Astrocyte (in vitro differentiated cells and primary cell): ENCODE data around the gene CPTP. TPM values are rescaled to one million over a fixed set of nuclear protein-coding genes. Genes with fewer than 3 reads are reported as not detected.

Experiments
- DNase-seq: peaks from one replicate; pipeline ENCODE4 v3.0.0-alpha.2; 2010; ENCODE audit warnings: low read depth
- FAIRE-seq: peaks from 2 replicates; lab custom pipeline; 2011; peaks lifted over from hg19 to GRCh38; lab: Jason Lieb, UNC
- H2AFZ ChIP-seq: 2 replicates; pipeline ENCODE4 v1.6.0; 2012; ENCODE audit warnings: low read depth, low read length, inconsistent platforms
- H3K27ac ChIP-seq: 2 replicates; pipeline ENCODE4 v1.5.1; 2011; ENCODE audit warnings: low read depth, low read length, inconsistent platforms
- H3K27me3 ChIP-seq: 2 replicates; pipeline ENCODE4 v1.6.0; 2011; ENCODE audit warnings: low read length, inconsistent platforms; ENCODE audit not compliant: insufficient read depth
- H3K36me3 ChIP-seq: 2 replicates; pipeline ENCODE4 v1.5.1; 2011; ENCODE audit warnings: low read length, inconsistent platforms; ENCODE audit not compliant: insufficient read depth
- H3K4me1 ChIP-seq: 2 replicates; pipeline ENCODE4 v1.5.1; 2011; ENCODE audit warnings: low read length, inconsistent platforms; ENCODE audit not compliant: insufficient read depth
- H3K4me2 ChIP-seq: 2 replicates; pipeline ENCODE4 v1.6.0; 2012; ENCODE audit warnings: low read length, inconsistent platforms
- H3K4me3 ChIP-seq: 2 replicates; pipeline ENCODE4 v1.5.1; 2011; ENCODE audit warnings: low read depth, mild to moderate bottlenecking, low read length, inconsistent platforms; ENCODE audit not compliant: insufficient read depth
- H3K79me2 ChIP-seq: 2 replicates; pipeline ENCODE4 v1.6.0; 2012; ENCODE audit warnings: mild to moderate bottlenecking, low read length, inconsistent platforms; ENCODE audit not compliant: insufficient read depth
- H3K9ac ChIP-seq: 2 replicates; pipeline ENCODE4 v1.6.0; 2012; ENCODE audit warnings: mild to moderate bottlenecking, low read length, inconsistent platforms
- H3K9me3 ChIP-seq: 2 replicates; pipeline ENCODE4 v1.5.1; 2012; ENCODE audit warnings: low read depth, mild to moderate bottlenecking, low read length, inconsistent platforms; ENCODE audit not compliant: insufficient read depth
- H4K20me1 ChIP-seq: 2 replicates; pipeline ENCODE4 v1.6.0; 2012; ENCODE audit warnings: low read length, inconsistent platforms; ENCODE audit not compliant: insufficient read depth
- H3K27ac Mint-ChIP-seq: one replicate; pipeline ENCODE4 v1.8.0; 2021; ENCODE audit warnings: mild to moderate bottlenecking, mixed read lengths; ENCODE audit not compliant: unreplicated experiment
- H3K27me3 Mint-ChIP-seq: one replicate; pipeline ENCODE4 v1.8.0; 2021; ENCODE audit warnings: low read depth, mixed read lengths; ENCODE audit not compliant: unreplicated experiment
- H3K36me3 Mint-ChIP-seq: one replicate; pipeline ENCODE4 v1.8.0; 2021; ENCODE audit warnings: low read depth, mixed read lengths; ENCODE audit not compliant: unreplicated experiment
- H3K4me1 Mint-ChIP-seq: one replicate; pipeline ENCODE4 v1.8.0; 2021; ENCODE audit warnings: low read depth, mixed read lengths; ENCODE audit not compliant: unreplicated experiment
- H3K4me3 Mint-ChIP-seq: one replicate; pipeline ENCODE4 v1.8.0; 2021; ENCODE audit warnings: mild to moderate bottlenecking, moderate library complexity, mixed read lengths; ENCODE audit not compliant: unreplicated experiment
- H3K9me3 Mint-ChIP-seq: one replicate; pipeline ENCODE4 v1.8.0; 2021; ENCODE audit warnings: mild to moderate bottlenecking, mixed read lengths; ENCODE audit not compliant: unreplicated experiment
- CTCF ChIP-seq: IDR thresholded peaks from 2 replicates; pipeline ENCODE4 v1.5.1; 2011; ENCODE audit warnings: low read depth, mild to moderate bottlenecking, inconsistent platforms, low read length, moderate library complexity; ENCODE audit not compliant: insufficient read depth
- EZH2 ChIP-seq: IDR thresholded peaks from 2 replicates; pipeline ENCODE4 v1.6.1; 2012; ENCODE audit warnings: mild to moderate bottlenecking, low read length, inconsistent platforms; ENCODE audit not compliant: insufficient read depth
- total RNA-seq: library from RNA; stranded (reverse); gene quantifications from 2 replicates; pipeline ENCODE4 v1.2.1, GENCODE V29; 2021

The CPTP gene
- total RNA-seq, 1 donor from 2014 or later, result 28.5 TPM

- H3K27me3 Mint-ChIP-seq, result no peaks in the 10 kb centered on the region
- Histone ChIP-seq H4K20me1 (peaks cover 74% of the 10 kb centered on the region), H3K79me2 (peaks cover 83% of the 10 kb centered on the region), H3K36me3 (no peaks in the 10 kb centered on the region), H3K27ac (no peak overlapping the region), H3K4me3 (no peak overlapping the region), H2AFZ (no peak overlapping the region), H3K9me3 (no peaks in the 10 kb centered on the region), H3K9ac (no peak overlapping the region), H3K4me1 (peaks cover 38% of the 10 kb centered on the region), H3K4me2 (no peak overlapping the region), H3K27me3 (no peaks in the 10 kb centered on the region)
- no peaks in the 10 kb centered on the region for H3K9me3 Mint-ChIP-seq
- peaks cover 7% of the 10 kb centered on the region for H3K36me3 Mint-ChIP-seq
- H3K27ac Mint-ChIP-seq, result no peak overlapping the region
- peaks cover 26% of the 10 kb centered on the region for H3K4me1 Mint-ChIP-seq
- TF ChIP-seq CTCF (no peak), EZH2 (no peak)
- no peak for FAIRE-seq
- peak overlapping the region; percentile 76 for H3K4me3 Mint-ChIP-seq
- no peak for DNase-seq
These were observed 2.2 kb upstream of the CPTP start for GRCh38 chr1:1322418-1322817.

GRCh38 chr1:1322952-1323351 is 1.6 kb upstream of the CPTP start:
- no peaks in the 10 kb centered on the region for H3K9me3 Mint-ChIP-seq
- H3K4me1 ChIP-seq, result peaks cover 35% of the 10 kb centered on the region
- no peak overlapping the region for H3K27ac ChIP-seq
- H3K27ac Mint-ChIP-seq, result no peak overlapping the region
- H2AFZ ChIP-seq, result no peak overlapping the region
- peaks cover 26% of the 10 kb centered on the region for H3K4me1 Mint-ChIP-seq
- DNase-seq (no peak), FAIRE-seq (no peak)
- no peaks in the 10 kb centered on the region for H3K27me3 Mint-ChIP-seq
- TF ChIP-seq EZH2, result no peak
- TF ChIP-seq CTCF, result no peak
- peak overlapping the region; percentile 90 for H3K4me3 Mint-ChIP-seq
- no peaks in the 10 kb centered on the region for H3K9me3 ChIP-seq
- H3K9ac ChIP-seq, result peak overlapping the region; percentile 41
- no peaks in the 10 kb centered on the region for H3K36me3 ChIP-seq
- no peaks in the 10 kb centered on the region for H3K27me3 ChIP-seq
- H3K4me3 ChIP-seq, result no peak overlapping the region
- peaks cover 79% of the 10 kb centered on the region for H3K79me2 ChIP-seq
- H3K36me3 Mint-ChIP-seq, result peaks cover 5% of the 10 kb centered on the region
- H3K4me2 ChIP-seq, result peak overlapping the region; percentile 73
- peaks cover 70% of the 10 kb centered on the region for H4K20me1 ChIP-seq

- Histone ChIP-seq H2AFZ (peak overlapping the region; percentile 63), H3K27ac (peak overlapping the region; percentile 77), H3K27me3 (no peaks in the 10 kb centered on the region), H3K9me3 (no peaks in the 10 kb centered on the region), H3K9ac (peak overlapping the region; percentile 94), H4K20me1 (peaks cover 67% of the 10 kb centered on the region), H3K79me2 (peaks cover 74% of the 10 kb centered on the region), H3K36me3 (no peaks in the 10 kb centered on the region), H3K4me3 (peak overlapping the region; percentile 82), H3K4me1 (peaks cover 28% of the 10 kb centered on the region), H3K4me2 (peak overlapping the region; percentile 83)
- DNase-seq, result no peak
- no peak for TF ChIP-seq EZH2
- no peak for TF ChIP-seq CTCF
- Mint-ChIP-seq H3K27ac (no peak overlapping the region), H3K27me3 (no peaks in the 10 kb centered on the region), H3K9me3 (no peaks in the 10 kb centered on the region), H3K36me3 (peaks cover 4% of the 10 kb centered on the region), H3K4me3 (peak overlapping the region; percentile 70), H3K4me1 (peaks cover 18% of the 10 kb centered on the region)
- no peak for FAIRE-seq
These were observed 498 bp upstream of the CPTP start for GRCh38 chr1:1324084-1324523.
